ENCODE data around the gene SDC3. TPM values are rescaled to one million over a fixed set of nuclear protein-coding genes. Genes with fewer than 3 reads are reported as not detected.

SDC3 gene
- polyA plus RNA-seq, 3 donors, result 0.05 to 1.2 (median 0.12) TPM

DNA sequence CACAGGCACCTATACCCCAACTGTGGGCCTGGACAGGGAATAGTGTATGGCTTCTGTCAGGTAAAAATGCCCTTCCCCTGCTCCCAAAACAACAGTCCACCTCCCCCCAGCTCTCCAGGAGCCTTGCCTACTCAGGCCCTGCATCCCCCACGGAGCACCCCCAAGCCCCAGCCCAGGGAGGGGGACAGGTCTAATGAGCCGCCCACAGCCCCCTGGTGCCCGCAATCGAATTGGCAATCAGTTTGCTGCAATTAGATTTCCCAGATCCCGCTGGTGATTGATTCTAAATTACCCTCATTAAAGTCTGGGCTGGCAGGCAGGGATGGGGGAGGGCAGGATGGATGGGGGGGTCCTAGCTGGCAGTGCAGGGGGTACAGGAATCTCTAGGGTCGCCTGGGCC, 8.1 kb downstream of the SDC3 start:
- Histone ChIP-seq H3K4me2 (replicated peaks; ENCODE audit: extremely low read depth, low read length, poor library complexity, severe bottlenecking) (no peak overlapping the region), H3K4me3 (replicated peaks in 1 of 3; ENCODE audit: low read depth in 2 of 3, low read length in 3 of 3) (no peak overlapping the region), H3K36me3 (replicated peaks in 1 of 2; ENCODE audit: control insufficient read depth in 1 of 2, insufficient read depth in 2 of 2, low read length in 2 of 2) (no peaks in the 10 kb centered on the region), H3K4me1 (ENCODE audit: control insufficient read depth in 1 of 2, insufficient read depth in 2 of 2, low read length in 2 of 2) (peaks cover 0 to 5% of the 10 kb centered on the region in 2 donors), H3K9ac (ENCODE audit: insufficient read depth, low read length, poor library complexity, severe bottlenecking) (no peak overlapping the region), H3K79me2 (ENCODE audit: insufficient read depth, low read length) (no peaks in the 10 kb centered on the region), H3K9me3 (replicated peaks in 1 of 2; ENCODE audit: control insufficient read depth in 1 of 2, insufficient read depth in 1 of 2, low read length in 2 of 2) (no peaks in the 10 kb centered on the region), H4K20me1 (ENCODE audit: insufficient read depth, low read length) (no peaks in the 10 kb centered on the region), H3K27me3 (ENCODE audit: control insufficient read depth in 2 of 2, insufficient read depth in 2 of 2, low read length in 2 of 2) (peaks cover 0 to 38% of the 10 kb centered on the region in 2 donors), H2AFZ (ENCODE audit: insufficient read depth, low read depth, low read length, poor library complexity, severe bottlenecking) (no peak overlapping the region), H3K27ac (ENCODE audit: low read depth in 1 of 2, low read length in 2 of 2) (no peak overlapping the region)
- no peak overlapping the region for H3K27ac Mint-ChIP-seq
- peaks cover 0 to 1% (median 0%) of the 10 kb centered on the region in 7 donors for H3K9me3 Mint-ChIP-seq
- DNase-seq, result no peak
- H3K4me1 Mint-ChIP-seq, result peaks cover 7% of the 10 kb centered on the region
- WGBS (ENCODE audit: insufficient coverage), result no CpG with 5 or more reads among the region's 6 CpGs
- H3K4me3 Mint-ChIP-seq, result no peak overlapping the region
- TF ChIP-seq, protein P1, sequence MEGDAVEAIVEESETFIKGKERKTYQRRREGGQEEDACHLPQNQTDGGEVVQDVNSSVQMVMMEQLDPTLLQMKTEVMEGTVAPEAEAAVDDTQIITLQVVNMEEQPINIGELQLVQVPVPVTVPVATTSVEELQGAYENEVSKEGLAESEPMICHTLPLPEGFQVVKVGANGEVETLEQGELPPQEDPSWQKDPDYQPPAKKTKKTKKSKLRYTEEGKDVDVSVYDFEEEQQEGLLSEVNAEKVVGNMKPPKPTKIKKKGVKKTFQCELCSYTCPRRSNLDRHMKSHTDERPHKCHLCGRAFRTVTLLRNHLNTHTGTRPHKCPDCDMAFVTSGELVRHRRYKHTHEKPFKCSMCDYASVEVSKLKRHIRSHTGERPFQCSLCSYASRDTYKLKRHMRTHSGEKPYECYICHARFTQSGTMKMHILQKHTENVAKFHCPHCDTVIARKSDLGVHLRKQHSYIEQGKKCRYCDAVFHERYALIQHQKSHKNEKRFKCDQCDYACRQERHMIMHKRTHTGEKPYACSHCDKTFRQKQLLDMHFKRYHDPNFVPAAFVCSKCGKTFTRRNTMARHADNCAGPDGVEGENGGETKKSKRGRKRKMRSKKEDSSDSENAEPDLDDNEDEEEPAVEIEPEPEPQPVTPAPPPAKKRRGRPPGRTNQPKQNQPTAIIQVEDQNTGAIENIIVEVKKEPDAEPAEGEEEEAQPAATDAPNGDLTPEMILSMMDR (IDR thresholded peaks at IDR 0.05), result no peak
- intact Hi-C loops (cut with micrococcal nuclease), result loop anchor here in 1 of 2 donors (2.0 kb wide), 1 partner anchor 70 kb away; no protein-coding TSS in a partner anchor
- peaks cover 35 to 68% (median 51%) of the 10 kb centered on the region in 3 donors for H3K27me3 Mint-ChIP-seq (ENCODE audit: low read depth in 3 of 3)
- no peaks in the 10 kb centered on the region for H3K36me3 Mint-ChIP-seq

DNA sequence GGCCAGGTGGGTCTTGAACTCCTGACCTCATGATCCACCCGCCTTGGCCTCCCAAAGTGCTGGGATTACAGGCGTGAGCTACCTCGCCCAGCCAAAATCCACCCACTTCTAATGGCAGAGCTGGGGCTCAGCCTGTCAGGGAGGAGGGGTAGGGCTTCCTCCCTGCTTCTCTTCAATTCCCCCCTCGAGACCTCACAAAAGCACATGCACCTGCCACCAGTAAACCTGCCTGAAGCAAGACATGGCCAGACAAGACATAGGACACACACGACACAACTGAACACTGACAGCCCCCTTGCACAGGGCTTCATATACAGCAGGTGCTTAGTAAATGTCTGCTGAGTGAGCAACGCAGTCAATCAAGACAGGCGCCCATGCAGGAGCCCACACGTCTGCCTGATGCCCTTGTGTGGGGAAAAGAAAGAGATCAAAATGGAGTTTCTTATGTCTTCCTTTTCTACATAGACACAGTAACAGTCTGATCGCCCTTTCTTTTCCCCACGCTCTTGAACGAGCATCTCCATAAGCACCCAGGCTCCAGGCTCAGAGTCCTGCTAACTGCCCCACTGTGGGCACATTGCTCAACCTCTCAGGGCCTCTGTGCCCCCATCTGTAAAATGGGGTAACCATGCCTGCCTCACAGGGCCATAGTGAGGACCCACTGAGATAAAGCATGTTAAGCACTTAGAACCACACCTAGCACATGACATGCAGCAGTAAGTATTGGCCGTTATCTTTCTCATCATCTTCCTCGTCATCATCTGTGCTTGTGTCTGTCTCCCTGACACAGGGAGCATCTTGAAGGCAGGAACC, 8.8 kb downstream of the SDC3 start:
- Histone ChIP-seq H3K27me3 (ENCODE audit: control insufficient read depth in 2 of 2, insufficient read depth in 2 of 2, low read length in 2 of 2) (peaks cover 0 to 32% of the 10 kb centered on the region in 2 donors), H4K20me1 (ENCODE audit: insufficient read depth, low read length) (no peaks in the 10 kb centered on the region), H2AFZ (ENCODE audit: insufficient read depth, low read depth, low read length, poor library complexity, severe bottlenecking) (no peak overlapping the region), H3K4me3 (replicated peaks in 1 of 3; ENCODE audit: low read depth in 2 of 3, low read length in 3 of 3) (no peak overlapping the region), H3K4me1 (ENCODE audit: control insufficient read depth in 1 of 2, insufficient read depth in 2 of 2, low read length in 2 of 2) (peaks cover 0 to 5% of the 10 kb centered on the region in 2 donors), H3K27ac (ENCODE audit: low read depth in 1 of 2, low read length in 2 of 2) (no peak overlapping the region), H3K9me3 (replicated peaks in 1 of 2; ENCODE audit: control insufficient read depth in 1 of 2, insufficient read depth in 1 of 2, low read length in 2 of 2) (no peaks in the 10 kb centered on the region), H3K4me2 (replicated peaks; ENCODE audit: extremely low read depth, low read length, poor library complexity, severe bottlenecking) (no peak overlapping the region), H3K79me2 (ENCODE audit: insufficient read depth, low read length) (no peaks in the 10 kb centered on the region), H3K9ac (ENCODE audit: insufficient read depth, low read length, poor library complexity, severe bottlenecking) (no peak overlapping the region), H3K36me3 (replicated peaks in 1 of 2; ENCODE audit: control insufficient read depth in 1 of 2, insufficient read depth in 2 of 2, low read length in 2 of 2) (no peaks in the 10 kb centered on the region)
- Mint-ChIP-seq H3K27me3 (ENCODE audit: low read depth in 3 of 3) (peaks cover 38 to 70% (median 55%) of the 10 kb centered on the region in 3 donors), H3K36me3 (no peaks in the 10 kb centered on the region), H3K9me3 (peaks cover 0 to 1% (median 0%) of the 10 kb centered on the region in 7 donors), H3K4me3 (peak overlapping the region; percentile 38 to 66), H3K27ac (no peak overlapping the region), H3K4me1 (peaks cover 7% of the 10 kb centered on the region)
- intact Hi-C loops (cut with micrococcal nuclease), result loop anchor here in 1 of 2 donors (2.0 kb wide), 1 partner anchor 69 kb away; no protein-coding TSS in a partner anchor
- no peak for DNase-seq
- 88% methylated on average over 6 of the region's 13 CpGs for WGBS (ENCODE audit: insufficient coverage)
- TF ChIP-seq, protein P1 (IDR thresholded peaks at IDR 0.05), result no peak

All from CD14-positive monocyte (primary cell).